GM23338 (cell line): Measurements from ENCODE around the gene SYT2.

Experiments
- CREB1 ChIP-seq: fragments of 250-450 bp; sonication (Bioruptor Pico); IDR thresholded peaks from 2 replicates; pipeline ENCODE4 v1.5.0; 2020; ENCODE audit warnings: low read depth, mild to moderate bottlenecking, moderate library complexity
- CTCF ChIP-seq, 2 experiments: fragments of 200-600 bp in 1 of 2; sonication (generic) in 1 of 2; conservative IDR thresholded peaks; 2 replicates each; pipeline versions ENCODE4 v1.5.1 to v1.6.1; 2016 to 2017; ENCODE audit warnings: antibody characterized with exemption in 2 of 2, low read depth in 2 of 2, mild to moderate bottlenecking in 2 of 2, moderate library complexity in 1 of 2
- ETS1 ChIP-seq: IDR thresholded peaks from 2 replicates; pipeline ENCODE4 v1.6.1; 2016; ENCODE audit warnings: antibody characterized with exemption
- EZH2 ChIP-seq: fragments of 200-600 bp; sonication (generic); IDR thresholded peaks from one replicate; pipeline ENCODE4 v1.8.0; 2017; ENCODE audit warnings: antibody characterized with exemption, mild to moderate bottlenecking, low read depth; ENCODE audit not compliant: unreplicated experiment
- EZH2phosphoT487 ChIP-seq: fragments of 200-600 bp; sonication (generic); IDR thresholded peaks from one replicate; pipeline ENCODE4 v1.8.1; 2018; ENCODE audit warnings: antibody characterized with exemption; ENCODE audit not compliant: unreplicated experiment
- JUNB ChIP-seq: IDR thresholded peaks from one replicate; pipeline ENCODE4 v1.6.1; 2016; ENCODE audit warnings: antibody characterized with exemption; ENCODE audit not compliant: unreplicated experiment
- NANOG ChIP-seq: IDR thresholded peaks from 2 replicates; pipeline ENCODE4 v1.6.1; 2016; ENCODE audit warnings: antibody characterized with exemption, borderline replicate concordance
- POLR2AphosphoS5 ChIP-seq: IDR thresholded peaks from 2 replicates; pipeline ENCODE4 v1.6.1; 2016; ENCODE audit warnings: antibody characterized with exemption, low read depth
- REST ChIP-seq: IDR thresholded peaks from one replicate; pipeline ENCODE4 v1.6.1; 2018; ENCODE audit warnings: antibody characterized with exemption; ENCODE audit not compliant: unreplicated experiment
- STAT1 ChIP-seq: IDR thresholded peaks from one replicate; pipeline ENCODE4 v1.6.1; 2016; ENCODE audit warnings: antibody characterized with exemption; ENCODE audit not compliant: unreplicated experiment
- ZNF331 ChIP-seq: fragments of 250-450 bp; sonication (Bioruptor Pico); IDR thresholded peaks from 2 replicates; pipeline ENCODE4 v1.5.0; 2020; ENCODE audit warnings: low read depth, mild to moderate bottlenecking, moderate library complexity

- no peak for TF ChIP-seq EZH2phosphoT487
- TF ChIP-seq CTCF (conservative IDR thresholded peaks at IDR 0.05; ENCODE audit: low read depth in 2 of 2), result no peak
- TF ChIP-seq EZH2, result no peak
- no peak for TF ChIP-seq CREB1
- no peak for TF ChIP-seq POLR2AphosphoS5
- no peak for TF ChIP-seq JUNB
- TF ChIP-seq ETS1, result no peak
- no peak for TF ChIP-seq REST
- no peak for TF ChIP-seq ZNF331 (CRISPR knock-in tag)
- no peak for TF ChIP-seq NANOG
- no peak for TF ChIP-seq STAT1
Measured at GRCh38 chr1:202673531-202673930, 36.7 kb downstream of the SYT2 start.
